Measurements from ENCODE around the gene POGK.
"Not testable (repeated sequence)": the region's sequence is repeated elsewhere in the genome, so short reads cannot be mapped to it uniquely, and the experiment has no call there.

Gene POGK

GRCh38 chr1:166827426-166827825, 11.8 kb upstream of the POGK start:
- Histone ChIP-seq H3K9ac (ENCODE audit: low read length) (peak overlapping the region; percentile 9), H3K4me2 (ENCODE audit: low read length) (no peak overlapping the region), H3K14ac (ENCODE audit: low read length) (no peak overlapping the region), H3K4me1 (ENCODE audit: control insufficient read depth in 1 of 2, insufficient read depth in 2 of 2, low read length in 2 of 2) (no peaks in the 10 kb centered on the region), H3K4ac (ENCODE audit: low read depth, low read length) (no peak overlapping the region), H2AK5ac (ENCODE audit: low read length) (no peak overlapping the region), H2BK12ac (ENCODE audit: low read length) (no peak overlapping the region), H3K4me3 (ENCODE audit: low read depth, low read length) (no peak overlapping the region), H3K79me2 (ENCODE audit: control insufficient read depth, insufficient read depth, low read length, poor library complexity) (no peaks in the 10 kb centered on the region), H2AFZ (ENCODE audit: insufficient read depth, low read length, poor library complexity) (no peak overlapping the region), H4K91ac (ENCODE audit: low read depth, low read length) (no peak overlapping the region), H3K27me3 (ENCODE audit: insufficient read depth, low read length) (no peaks in the 10 kb centered on the region), H2BK5ac (ENCODE audit: low read depth, low read length, poor library complexity) (no peak overlapping the region), H3K9me3 (ENCODE audit: insufficient read depth, low read depth, low read length) (peaks cover 3% of the 10 kb centered on the region), H3K18ac (ENCODE audit: low read length) (no peak overlapping the region), H2BK120ac (ENCODE audit: insufficient read depth, low read length, poor library complexity) (no peak overlapping the region), H3K27ac (ENCODE audit: low read depth, low read length) (no peak overlapping the region), H3K23ac (ENCODE audit: low read length) (no peak overlapping the region), H4K12ac (ENCODE audit: low read depth, low read length) (no peak overlapping the region), H3K79me1 (ENCODE audit: low read length) (no peaks in the 10 kb centered on the region), H3K36me3 (ENCODE audit: control insufficient read depth in 1 of 2, insufficient read depth in 2 of 2, low read length in 2 of 2) (no peaks in the 10 kb centered on the region), H4K8ac (ENCODE audit: low read depth, low read length) (no peak overlapping the region)
- no peak for DNase-seq

- H3K9ac ChIP-seq (ENCODE audit: low read length); H3K27ac ChIP-seq (ENCODE audit: low read depth, low read length); H4K8ac ChIP-seq (ENCODE audit: low read depth, low read length); H2AFZ ChIP-seq (ENCODE audit: insufficient read depth, low read length, poor library complexity); H4K91ac ChIP-seq (ENCODE audit: low read depth, low read length); H3K36me3 ChIP-seq (ENCODE audit: control insufficient read depth in 1 of 2, insufficient read depth in 2 of 2, low read length in 2 of 2); H3K79me1 ChIP-seq (ENCODE audit: low read length); H3K9me3 ChIP-seq (ENCODE audit: insufficient read depth, low read depth, low read length); H3K4me2 ChIP-seq (ENCODE audit: low read length); H3K23ac ChIP-seq (ENCODE audit: low read length); H3K79me2 ChIP-seq (ENCODE audit: control insufficient read depth, insufficient read depth, low read length, poor library complexity); H3K27me3 ChIP-seq (ENCODE audit: insufficient read depth, low read length); DNase-seq; H2BK12ac ChIP-seq (ENCODE audit: low read length); H3K14ac ChIP-seq (ENCODE audit: low read length); H2BK120ac ChIP-seq (ENCODE audit: insufficient read depth, low read length, poor library complexity); H2BK5ac ChIP-seq (ENCODE audit: low read depth, low read length, poor library complexity); H3K4me1 ChIP-seq (ENCODE audit: control insufficient read depth in 1 of 2, insufficient read depth in 2 of 2, low read length in 2 of 2); H2AK5ac ChIP-seq (ENCODE audit: low read length); H3K4ac ChIP-seq (ENCODE audit: low read depth, low read length); H4K12ac ChIP-seq (ENCODE audit: low read depth, low read length); H3K4me3 ChIP-seq (ENCODE audit: low read depth, low read length); H3K18ac ChIP-seq (ENCODE audit: low read length): not testable (repeated sequence)
- WGBS (ENCODE audit: extremely low coverage, insufficient coverage, insufficient read length) = no CpG with 5 or more reads among the region's 1 CpG
These were observed 9.5 kb upstream of the POGK start for GRCh38 chr1:166829762-166830161.

GRCh38 chr1:166836733-166837132, 2.5 kb upstream of the POGK start:
- H3K4me3 ChIP-seq (ENCODE audit: low read depth, low read length) = no peak overlapping the region
- H3K9me3 ChIP-seq (ENCODE audit: insufficient read depth, low read depth, low read length) = no peaks in the 10 kb centered on the region
- no peak overlapping the region for H2AK5ac ChIP-seq (ENCODE audit: low read length)
- H3K79me1 ChIP-seq (ENCODE audit: low read length) = peaks cover 11% of the 10 kb centered on the region
- H3K4ac ChIP-seq (ENCODE audit: low read depth, low read length) = no peak overlapping the region
- H2BK5ac ChIP-seq (ENCODE audit: low read depth, low read length, poor library complexity) = no peak overlapping the region
- no peak overlapping the region for H3K27ac ChIP-seq (ENCODE audit: low read depth, low read length)
- H3K18ac ChIP-seq (ENCODE audit: low read length) = no peak overlapping the region
- DNase-seq = no peak
- H3K36me3 ChIP-seq (ENCODE audit: control insufficient read depth in 1 of 2, insufficient read depth in 2 of 2, low read length in 2 of 2) = peaks cover 0 to 5% of the 10 kb centered on the region in 2 experiments
- H2AFZ ChIP-seq (ENCODE audit: insufficient read depth, low read length, poor library complexity) = no peak overlapping the region
- no peak overlapping the region for H3K4me2 ChIP-seq (ENCODE audit: low read length)
- H2BK120ac ChIP-seq (ENCODE audit: insufficient read depth, low read length, poor library complexity) = no peak overlapping the region
- H3K79me2 ChIP-seq (ENCODE audit: control insufficient read depth, insufficient read depth, low read length, poor library complexity) = peaks cover 7% of the 10 kb centered on the region
- no CpG with 5 or more reads among the region's 4 CpGs for WGBS (ENCODE audit: extremely low coverage, insufficient coverage, insufficient read length)
- no peak overlapping the region for H3K14ac ChIP-seq (ENCODE audit: low read length)
- no peak overlapping the region for H3K23ac ChIP-seq (ENCODE audit: low read length)
- H3K9ac ChIP-seq (ENCODE audit: low read length) = no peak overlapping the region
- no peak overlapping the region for H2BK12ac ChIP-seq (ENCODE audit: low read length)
- no peak overlapping the region for H4K12ac ChIP-seq (ENCODE audit: low read depth, low read length)
- H4K91ac ChIP-seq (ENCODE audit: low read depth, low read length) = no peak overlapping the region
- no peak overlapping the region for H4K8ac ChIP-seq (ENCODE audit: low read depth, low read length)
- peaks cover 14 to 16% of the 10 kb centered on the region in 2 experiments for H3K4me1 ChIP-seq (ENCODE audit: control insufficient read depth in 1 of 2, insufficient read depth in 2 of 2, low read length in 2 of 2)
- no peaks in the 10 kb centered on the region for H3K27me3 ChIP-seq (ENCODE audit: insufficient read depth, low read length)

GRCh38 chr1:166839600-166840308, 479 bp downstream of the POGK start:
- Histone ChIP-seq H2BK5ac (ENCODE audit: low read depth, low read length, poor library complexity) (peak overlapping the region; percentile 73), H2AFZ (ENCODE audit: insufficient read depth, low read length, poor library complexity) (peak overlapping the region; percentile 67), H3K36me3 (ENCODE audit: control insufficient read depth in 1 of 2, insufficient read depth in 2 of 2, low read length in 2 of 2) (peaks cover 21 to 29% of the 10 kb centered on the region in 2 experiments), H3K4me2 (ENCODE audit: low read length) (peak overlapping the region; percentile 81), H3K18ac (ENCODE audit: low read length) (peak overlapping the region; percentile 94), H4K8ac (ENCODE audit: low read depth, low read length) (peak overlapping the region; percentile 71), H3K9ac (ENCODE audit: low read length) (peak overlapping the region; percentile 73), H3K14ac (ENCODE audit: low read length) (peak overlapping the region; percentile 78), H4K12ac (ENCODE audit: low read depth, low read length) (peak overlapping the region; percentile 47), H3K23ac (ENCODE audit: low read length) (no peak overlapping the region), H3K27ac (ENCODE audit: low read depth, low read length) (peak overlapping the region; percentile 75), H3K79me1 (ENCODE audit: low read length) (peaks cover 11% of the 10 kb centered on the region), H2AK5ac (ENCODE audit: low read length) (no peak overlapping the region), H4K91ac (ENCODE audit: low read depth, low read length) (peak overlapping the region; percentile 67), H3K27me3 (ENCODE audit: insufficient read depth, low read length) (no peaks in the 10 kb centered on the region), H3K4ac (ENCODE audit: low read depth, low read length) (peak overlapping the region; percentile 55), H3K4me1 (ENCODE audit: control insufficient read depth in 1 of 2, insufficient read depth in 2 of 2, low read length in 2 of 2) (peaks cover 18 to 26% of the 10 kb centered on the region in 2 experiments), H2BK12ac (ENCODE audit: low read length) (no peak overlapping the region), H3K4me3 (ENCODE audit: low read depth, low read length) (peak overlapping the region; percentile 85), H3K79me2 (ENCODE audit: control insufficient read depth, insufficient read depth, low read length, poor library complexity) (peaks cover 8% of the 10 kb centered on the region), H3K9me3 (ENCODE audit: insufficient read depth, low read depth, low read length) (no peaks in the 10 kb centered on the region), H2BK120ac (ENCODE audit: insufficient read depth, low read length, poor library complexity) (peak overlapping the region; percentile 54)
- peak; percentile 24 to 55 for DNase-seq
- no CpG with 5 or more reads among the region's 82 CpGs for WGBS (ENCODE audit: extremely low coverage, insufficient coverage, insufficient read length)

Data from trophoblast cell (in vitro differentiated cells and primary cell).